SK-N-SH (cell line): ENCODE data around the gene SHBG. TPM values are rescaled to one million over a fixed set of nuclear protein-coding genes. Genes with fewer than 3 reads are reported as not detected.

Source experiments
- CTCF ChIA-PET: fragments of 300-600, 350-600 bp; formaldehyde crosslinking; extraction: SDS; loops from one replicate; lab custom pipeline; 2021; lab: Yijun Ruan, JAX
- POLR2A ChIA-PET: fragments of 350-600 bp; sonication (Branson Sonifier 250); formaldehyde crosslinking; extraction: SDS; loops from one replicate; lab custom pipeline; 2020; ENCODE audit warnings: antibody characterized with exemption, inconsistent platforms; lab: Yijun Ruan, JAX
- DNase-seq: peaks from one replicate; pipeline ENCODE4 v3.0.0; 2012
- H2AFZ ChIP-seq: fragments of 200-600 bp; sonication (generic); 2 replicates; pipeline ENCODE4 v1.8.1; 2016; ENCODE audit warnings: antibody characterized with exemption, mild to moderate bottlenecking, low read depth
- H3F3A ChIP-seq: fragments of 200-600 bp; sonication (generic); replicated peaks from 2 replicates; pipeline ENCODE3; 2016; ENCODE audit warnings: antibody characterized with exemption, mild to moderate bottlenecking; ENCODE audit not compliant: insufficient read depth
- H3K27ac ChIP-seq, 2 experiments: fragments of 200-500 bp in 1 of 2; fragments of 200-600 bp in 1 of 2; sonication (Bioruptor generic) in 1 of 2; sonication (generic), shearing (Covaris generic) in 1 of 2; 2 replicates each; pipeline versions ENCODE4 v1.5.1 to v1.6.1; 2014 to 2016; ENCODE audit warnings: low read depth in 2 of 2, inconsistent platforms in 1 of 2, low read length in 1 of 2, mild to moderate bottlenecking in 1 of 2, mixed read lengths in 1 of 2
- H3K27me3 ChIP-seq: fragments of 200-600 bp; sonication (generic), shearing (Covaris generic); 2 replicates; pipeline ENCODE4 v1.6.1; 2016; ENCODE audit warnings: mixed run types; ENCODE audit not compliant: insufficient read depth
- H3K36me3 ChIP-seq, 2 experiments: fragments of 200-500 bp in 1 of 2; fragments of 200-600 bp in 1 of 2; sonication (Bioruptor generic) in 1 of 2; sonication (generic) in 1 of 2; replicated peaks in 1 of 2; 2 replicates each; pipeline versions ENCODE3 to v1.5.1; 2014 to 2016; ENCODE audit warnings: low read length in 1 of 2, mild to moderate bottlenecking in 1 of 2; ENCODE audit not compliant: insufficient read depth in 2 of 2, control insufficient read depth in 1 of 2
- H3K4me1 ChIP-seq, 2 experiments: fragments of 200-500 bp in 1 of 2; fragments of 200-600 bp in 1 of 2; sonication (Bioruptor generic) in 1 of 2; sonication (generic), shearing (Covaris generic) in 1 of 2; 2 replicates each; pipeline versions ENCODE4 v1.5.1 to v1.6.1; 2014 to 2016; ENCODE audit warnings: low read depth in 1 of 2, low read length in 1 of 2, mixed run types in 1 of 2; ENCODE audit not compliant: insufficient read depth in 2 of 2, control insufficient read depth in 1 of 2
- H3K4me2 ChIP-seq: fragments of 200-600 bp; sonication (generic), shearing (Covaris generic); 2 replicates; pipeline ENCODE4 v1.6.1; 2017; ENCODE audit warnings: mixed run types
- H3K4me3 ChIP-seq, 2 experiments: fragments of 200-500 bp in 1 of 2; fragments of 200-600 bp in 1 of 2; sonication (Bioruptor generic) in 1 of 2; sonication (generic), shearing (Covaris generic) in 1 of 2; 2 replicates each; pipeline versions ENCODE4 v1.5.1 to v1.8.1; 2014 to 2016; ENCODE audit warnings: low read depth in 2 of 2, inconsistent platforms in 1 of 2, low read length in 1 of 2, mild to moderate bottlenecking in 1 of 2, mixed read lengths in 1 of 2, moderate library complexity in 1 of 2
- H3K79me2 ChIP-seq: fragments of 200-600 bp; sonication (generic); 2 replicates; pipeline ENCODE4 v1.8.1; 2017; ENCODE audit warnings: mild to moderate bottlenecking; ENCODE audit not compliant: insufficient read depth
- H3K9ac ChIP-seq: fragments of 200-600 bp; sonication (generic); 2 replicates; pipeline ENCODE4 v1.6.1; 2017; ENCODE audit warnings: mixed run types
- H3K9me2 ChIP-seq: fragments of 200-600 bp; sonication (generic); 2 replicates; pipeline ENCODE4 v1.6.1; 2017; ENCODE audit warnings: mixed run types
- H3K9me3 ChIP-seq: fragments of 200-600 bp; sonication (generic); 2 replicates; pipeline ENCODE4 v1.6.1; 2017; ENCODE audit warnings: mixed run types, mild to moderate bottlenecking, moderate library complexity
- H4K20me1 ChIP-seq: fragments of 200-600 bp; sonication (generic); 2 replicates; pipeline ENCODE4 v1.6.1; 2017; ENCODE audit warnings: mild to moderate bottlenecking, mixed run types; ENCODE audit not compliant: insufficient read depth
- GATA2 ChIP-seq: sonication (generic); formaldehyde crosslinking; IDR thresholded peaks from 2 replicates; pipeline ENCODE4 v1.5.0; 2020; ENCODE audit warnings: mild to moderate bottlenecking, missing genetic modification reagents
- JUND ChIP-seq: IDR thresholded peaks from 2 replicates; pipeline ENCODE4 v1.4.0; 2012
- MXI1 ChIP-seq: IDR thresholded peaks from 2 replicates; pipeline ENCODE4 v1.6.1; 2012; ENCODE audit warnings: mild to moderate bottlenecking, low read depth, low read length, improper control_type of control experiment
- NFIC ChIP-seq: IDR thresholded peaks from 2 replicates; pipeline ENCODE4 v1.4.0; 2012; ENCODE audit warnings: borderline replicate concordance
- NRF1 ChIP-seq: IDR thresholded peaks from 2 replicates; pipeline ENCODE4 v1.6.1; 2012; ENCODE audit warnings: low read depth, mild to moderate bottlenecking, low read length
- RFX5 ChIP-seq: IDR thresholded peaks from 2 replicates; pipeline ENCODE4 v1.6.1; 2012; ENCODE audit warnings: mild to moderate bottlenecking, improper control_type of control experiment, low read length
- RXRA ChIP-seq: IDR thresholded peaks from 2 replicates; pipeline ENCODE4 v1.4.0; 2012; ENCODE audit warnings: low read depth, mild to moderate bottlenecking, borderline replicate concordance
- TAF1 ChIP-seq: IDR thresholded peaks from 2 replicates; pipeline ENCODE4 v1.6.1; 2012; ENCODE audit warnings: low read depth, mild to moderate bottlenecking, low read length, moderate library complexity, borderline replicate concordance
- TCF12 ChIP-seq: IDR thresholded peaks from 2 replicates; pipeline ENCODE4 v1.4.0; 2012
- TEAD4 ChIP-seq: IDR thresholded peaks from 2 replicates; pipeline ENCODE4 v1.4.0; 2012; ENCODE audit warnings: mild to moderate bottlenecking, borderline replicate concordance; ENCODE audit not compliant: insufficient read depth
- WGBS: methylation state at CpG from one replicate; pipeline ENCODE4 v1.1.6; 2017; ENCODE audit warnings: low lambda C conversion rate; 5-methylcytosine and 5-hydroxymethylcytosine counted together
- polyA plus RNA-seq, 3 experiments: library from polyadenylated mRNA; depleted of rRNA; stranded (reverse); fragments of >200 nt; gene quantifications; 2 replicates each; pipeline ENCODE4 v1.2.3, GENCODE V29; 2012
- TF ChIP-seq, protein P1 (sequence below): IDR thresholded peaks from 2 replicates; pipeline ENCODE4 v1.4.0; 2012; ENCODE audit warnings: low read depth
- TF ChIP-seq, protein P2 (sequence below): fragments of 150-350 bp; IDR thresholded peaks from 2 replicates; pipeline ENCODE4 v1.6.1; 2016; ENCODE audit warnings: mild to moderate bottlenecking, low read depth, low read length
- TF ChIP-seq, protein P3 (sequence below): fragments of 150-350 bp; IDR thresholded peaks from 2 replicates; pipeline ENCODE4 v1.6.1; 2017; ENCODE audit warnings: antibody characterized with exemption, low read length, low read depth, borderline replicate concordance
- TF ChIP-seq, protein P4 (sequence below): IDR thresholded peaks from 2 replicates; pipeline ENCODE4 v1.4.0; 2012; ENCODE audit warnings: low read depth, borderline replicate concordance

The SHBG gene
- polyA plus RNA-seq, 1 of the 3 experiments (the other 2 are of a cell fraction), result 1.1 TPM

DNA sequence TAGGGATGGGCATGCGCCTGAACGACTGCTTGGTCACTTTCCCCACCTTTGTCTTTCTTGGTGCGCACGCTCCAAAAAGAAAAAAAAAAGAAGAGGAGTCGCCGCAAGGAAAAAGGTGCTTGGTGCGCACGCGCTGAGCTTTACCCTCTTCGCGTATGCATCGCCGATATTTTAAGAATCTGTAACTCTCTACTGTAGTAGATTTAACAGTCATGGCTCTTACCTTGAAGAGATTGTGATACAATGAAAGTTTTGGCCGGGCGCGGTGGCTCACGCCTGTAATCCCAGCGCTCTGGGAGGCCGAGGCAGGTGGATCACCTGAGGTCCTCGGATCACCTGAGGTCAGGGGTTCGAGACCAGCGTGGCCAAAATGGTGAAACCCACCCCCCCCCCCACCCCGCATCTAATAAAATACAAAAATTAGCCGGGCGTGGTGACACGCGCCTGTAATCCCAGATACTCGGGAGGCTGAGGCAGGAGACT is 14.6 kb upstream of the SHBG start:
- H3K79me2 ChIP-seq, result peaks cover 41% of the 10 kb centered on the region
- peak overlapping the region; percentile 78 for H3K4me2 ChIP-seq
- H2AFZ ChIP-seq, result peak overlapping the region; percentile 79; the same call in 1 of the 2 replicates
- TF ChIP-seq NRF1, result peak; percentile 94
- TF ChIP-seq TAF1, result peak; percentile 52; the same call in 1 of the 2 replicates
- no peak for TF ChIP-seq GATA2 (CRISPR knock-in tag)
- TF ChIP-seq, protein P1, sequence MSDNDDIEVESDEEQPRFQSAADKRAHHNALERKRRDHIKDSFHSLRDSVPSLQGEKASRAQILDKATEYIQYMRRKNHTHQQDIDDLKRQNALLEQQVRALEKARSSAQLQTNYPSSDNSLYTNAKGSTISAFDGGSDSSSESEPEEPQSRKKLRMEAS, result peak; percentile 2; the same call in 1 of the 2 replicates
- peak; percentile 44; the same call in 1 of the 2 replicates for TF ChIP-seq MXI1
- TF ChIP-seq, all 33 proteins: peak for 4
- ChIA-PET CTCF (interaction anchor here (0.6 to 2.1 kb wide), 7 partner anchors 12 to 73 kb away, joined by 3 to 14 read pairs (median 8); partner anchors contain the start of genes MPDU1, SAT2, SOX15 and TP53), POLR2A (interaction anchor here (0.7 to 2.4 kb wide), 8 partner anchors 12 to 72 kb away, joined by 3 to 19 read pairs (median 6); partner anchors contain the start of genes CD68, SAT2, TP53 and WRAP53)
- Histone ChIP-seq H3K4me3 (peak overlapping the region; percentile 46 to 58), H3K9me2 (no peaks in the 10 kb centered on the region), H3K27ac (peak overlapping the region; percentile 71 to 84; a peak in 3 of 4 replicates), H3K9me3 (no peaks in the 10 kb centered on the region), H3F3A (peaks cover 4% of the 10 kb centered on the region), H3K36me3 (peaks cover 8 to 14% of the 10 kb centered on the region in 2 experiments), H4K20me1 (peaks cover 38% of the 10 kb centered on the region), H3K27me3 (no peaks in the 10 kb centered on the region), H3K4me1 (peaks cover 0 to 18% of the 10 kb centered on the region in 2 experiments; a peak in 3 of 4 replicates), H3K9ac (peak overlapping the region; percentile 57; the same call in 1 of the 2 replicates)
- WGBS, result 4% methylated on average over 28 of the region's 28 CpGs
- DNase-seq, result no peak

DNA sequence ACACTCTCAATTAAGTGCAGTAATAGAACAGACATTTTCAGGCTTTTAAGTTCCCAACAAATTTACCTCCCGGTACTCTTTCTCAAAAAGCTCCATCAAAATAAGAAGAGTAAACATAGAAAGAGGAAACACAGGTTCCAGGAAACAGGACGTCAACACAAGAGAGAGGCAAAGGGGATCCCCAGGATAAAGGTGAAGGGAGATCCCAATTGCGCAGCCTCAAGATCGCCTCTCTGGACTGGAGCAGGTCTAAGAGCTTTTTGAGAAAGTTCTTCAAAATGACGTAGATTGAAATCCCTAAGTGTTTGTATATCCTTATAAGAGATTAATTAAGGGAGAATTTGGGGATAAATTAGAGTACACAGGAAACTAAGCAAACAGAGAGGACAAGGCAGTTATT is 11.3 kb upstream of the SHBG start:
- POLR2A ChIA-PET, result no interaction called here
- H3K36me3 ChIP-seq, result no peaks in the 10 kb centered on the region
- WGBS, result 89% methylated on average over 5 of the region's 5 CpGs
- H3K4me2 ChIP-seq, result no peak overlapping the region
- no peaks in the 10 kb centered on the region for H3F3A ChIP-seq
- H4K20me1 ChIP-seq, result peaks cover 5% of the 10 kb centered on the region; the same call in 1 of the 2 replicates
- no peaks in the 10 kb centered on the region for H3K9me3 ChIP-seq
- no peaks in the 10 kb centered on the region for H3K9me2 ChIP-seq
- TF ChIP-seq GATA2 (CRISPR knock-in tag) (no peak), NFIC (no peak), JUND (no peak), RFX5 (no peak), TEAD4 (no peak), TCF12 (no peak), RXRA (no peak), TAF1 (no peak)
- TF ChIP-seq, protein P2, sequence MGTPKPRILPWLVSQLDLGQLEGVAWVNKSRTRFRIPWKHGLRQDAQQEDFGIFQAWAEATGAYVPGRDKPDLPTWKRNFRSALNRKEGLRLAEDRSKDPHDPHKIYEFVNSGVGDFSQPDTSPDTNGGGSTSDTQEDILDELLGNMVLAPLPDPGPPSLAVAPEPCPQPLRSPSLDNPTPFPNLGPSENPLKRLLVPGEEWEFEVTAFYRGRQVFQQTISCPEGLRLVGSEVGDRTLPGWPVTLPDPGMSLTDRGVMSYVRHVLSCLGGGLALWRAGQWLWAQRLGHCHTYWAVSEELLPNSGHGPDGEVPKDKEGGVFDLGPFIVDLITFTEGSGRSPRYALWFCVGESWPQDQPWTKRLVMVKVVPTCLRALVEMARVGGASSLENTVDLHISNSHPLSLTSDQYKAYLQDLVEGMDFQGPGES, result no peak
- TF ChIP-seq, protein P3, sequence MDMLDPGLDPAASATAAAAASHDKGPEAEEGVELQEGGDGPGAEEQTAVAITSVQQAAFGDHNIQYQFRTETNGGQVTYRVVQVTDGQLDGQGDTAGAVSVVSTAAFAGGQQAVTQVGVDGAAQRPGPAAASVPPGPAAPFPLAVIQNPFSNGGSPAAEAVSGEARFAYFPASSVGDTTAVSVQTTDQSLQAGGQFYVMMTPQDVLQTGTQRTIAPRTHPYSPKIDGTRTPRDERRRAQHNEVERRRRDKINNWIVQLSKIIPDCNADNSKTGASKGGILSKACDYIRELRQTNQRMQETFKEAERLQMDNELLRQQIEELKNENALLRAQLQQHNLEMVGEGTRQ, result no peak
- TF ChIP-seq, protein P4, sequence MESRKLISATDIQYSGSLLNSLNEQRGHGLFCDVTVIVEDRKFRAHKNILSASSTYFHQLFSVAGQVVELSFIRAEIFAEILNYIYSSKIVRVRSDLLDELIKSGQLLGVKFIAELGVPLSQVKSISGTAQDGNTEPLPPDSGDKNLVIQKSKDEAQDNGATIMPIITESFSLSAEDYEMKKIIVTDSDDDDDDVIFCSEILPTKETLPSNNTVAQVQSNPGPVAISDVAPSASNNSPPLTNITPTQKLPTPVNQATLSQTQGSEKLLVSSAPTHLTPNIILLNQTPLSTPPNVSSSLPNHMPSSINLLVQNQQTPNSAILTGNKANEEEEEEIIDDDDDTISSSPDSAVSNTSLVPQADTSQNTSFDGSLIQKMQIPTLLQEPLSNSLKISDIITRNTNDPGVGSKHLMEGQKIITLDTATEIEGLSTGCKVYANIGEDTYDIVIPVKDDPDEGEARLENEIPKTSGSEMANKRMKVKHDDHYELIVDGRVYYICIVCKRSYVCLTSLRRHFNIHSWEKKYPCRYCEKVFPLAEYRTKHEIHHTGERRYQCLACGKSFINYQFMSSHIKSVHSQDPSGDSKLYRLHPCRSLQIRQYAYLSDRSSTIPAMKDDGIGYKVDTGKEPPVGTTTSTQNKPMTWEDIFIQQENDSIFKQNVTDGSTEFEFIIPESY, result no peak
- H3K27ac ChIP-seq, result no peak overlapping the region
- peaks cover 8% of the 10 kb centered on the region for H3K79me2 ChIP-seq
- no peak overlapping the region for H2AFZ ChIP-seq
- no peak overlapping the region for H3K9ac ChIP-seq
- no peak overlapping the region for H3K4me3 ChIP-seq
- CTCF ChIA-PET, result interaction anchor here (0.9 to 3.6 kb wide), 3 partner anchors 14 to 266 kb away, joined by 3 to 16 read pairs (median 5); partner anchors contain the start of genes TP53 and WRAP53
- no peaks in the 10 kb centered on the region for H3K27me3 ChIP-seq
- peaks cover 0 to 2% of the 10 kb centered on the region in 2 experiments; a peak in 2 of 4 replicates for H3K4me1 ChIP-seq
- DNase-seq, result no peak
